Superior temporal gyrus (tissue), 1 donor: ENCODE measurements around the gene CNIH4.
"Not testable (repeated sequence)": the region's sequence is repeated elsewhere in the genome, so short reads cannot be mapped to it uniquely, and the experiment has no call there.

Experiments
- DNase-seq: peaks from one replicate; pipeline ENCODE4 v3.0.0-alpha.2; 2016; ENCODE audit errors: extremely low spot score

The CNIH4 gene

DNA sequence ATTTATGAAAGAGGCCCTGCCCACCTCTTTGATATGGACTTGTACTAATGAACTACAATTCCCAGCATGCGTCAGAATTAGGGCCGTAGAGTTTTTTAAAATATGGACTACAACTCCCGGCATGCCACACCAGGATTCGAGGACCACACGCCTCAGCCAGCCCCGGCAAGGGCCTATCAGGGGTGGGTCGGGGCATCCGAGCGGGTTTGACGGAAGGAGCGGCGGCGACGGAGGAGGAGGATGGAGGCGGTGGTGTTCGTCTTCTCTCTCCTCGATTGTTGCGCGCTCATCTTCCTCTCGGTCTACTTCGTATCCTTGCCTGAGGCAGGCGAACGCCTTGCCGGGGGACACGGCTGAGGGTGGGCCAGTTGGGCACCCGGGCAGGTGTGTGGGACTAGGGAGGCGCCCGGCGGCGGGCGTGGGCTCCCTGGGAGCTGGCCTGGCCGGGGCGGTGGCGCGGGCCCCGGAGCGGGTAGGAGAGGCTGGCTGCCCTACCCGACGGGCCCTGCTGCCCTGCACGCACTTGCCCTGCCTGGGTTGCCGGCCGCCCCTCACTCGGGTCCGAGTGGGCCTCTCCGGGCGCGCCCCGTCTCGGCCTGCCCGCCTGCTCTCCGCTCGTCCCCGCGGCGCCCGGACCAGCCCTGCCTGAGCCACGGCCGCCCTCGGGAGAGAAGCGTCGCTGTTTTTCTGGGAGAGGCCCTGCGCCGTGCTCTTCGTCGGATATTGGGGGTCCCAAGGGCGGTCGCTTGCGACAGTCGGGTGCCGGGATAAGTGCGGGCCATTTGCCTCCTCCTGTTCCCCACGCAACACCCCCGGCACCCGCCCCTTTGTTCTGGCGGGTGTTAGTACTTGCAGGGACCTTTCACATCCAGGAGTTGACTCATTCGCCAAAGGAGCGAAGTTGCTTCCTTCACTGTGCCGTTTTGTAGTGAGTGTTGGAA, at the start of gene CNIH4:
CNIH4 (plus strand) TSS at position 195 of the 941 bp plus-strand sequence; CDS start at position 241, 46 bp downstream.
- DNase-seq: peak; percentile 99

DNA sequence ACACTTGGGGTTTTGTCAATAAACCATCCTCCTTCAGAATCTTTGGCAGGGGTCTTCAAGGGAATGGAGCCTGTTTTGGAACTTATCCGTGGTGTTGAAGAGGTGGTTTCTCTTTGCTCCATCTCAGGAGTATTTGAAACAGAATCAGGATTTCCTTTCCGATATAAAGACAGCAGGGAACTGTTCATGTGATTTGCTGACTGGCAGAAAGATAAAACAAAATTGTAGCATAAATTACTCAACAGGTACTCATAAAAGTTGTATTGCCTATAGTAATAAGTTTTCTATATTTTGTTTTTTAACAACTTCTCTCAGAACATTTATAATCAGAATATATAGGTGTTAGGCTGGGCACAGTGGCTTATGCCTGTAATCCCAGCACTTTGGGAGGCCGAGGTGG, 48.6 kb upstream of the CNIH4 start:
- no peak for DNase-seq

DNA sequence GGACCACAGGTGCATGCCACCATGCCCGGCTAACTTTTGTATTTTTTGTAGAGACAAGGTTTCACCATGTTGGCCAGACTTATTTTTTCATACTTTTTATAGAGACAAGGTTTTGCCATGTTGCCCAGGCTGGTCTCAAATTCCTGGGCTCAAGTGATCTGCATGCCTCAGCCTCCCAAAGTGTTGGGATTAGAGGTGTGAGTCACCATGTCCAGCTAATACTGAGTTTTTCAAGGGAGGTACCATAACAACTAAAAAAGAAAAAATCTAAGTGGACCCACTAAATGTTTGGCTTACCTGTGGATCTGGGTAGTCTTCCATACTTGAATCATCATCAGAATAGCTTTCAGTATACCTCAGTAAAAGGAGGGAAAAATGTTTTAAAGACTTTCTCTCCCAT, 45.2 kb upstream of the CNIH4 start:
- not testable (repeated sequence) for DNase-seq

DNA sequence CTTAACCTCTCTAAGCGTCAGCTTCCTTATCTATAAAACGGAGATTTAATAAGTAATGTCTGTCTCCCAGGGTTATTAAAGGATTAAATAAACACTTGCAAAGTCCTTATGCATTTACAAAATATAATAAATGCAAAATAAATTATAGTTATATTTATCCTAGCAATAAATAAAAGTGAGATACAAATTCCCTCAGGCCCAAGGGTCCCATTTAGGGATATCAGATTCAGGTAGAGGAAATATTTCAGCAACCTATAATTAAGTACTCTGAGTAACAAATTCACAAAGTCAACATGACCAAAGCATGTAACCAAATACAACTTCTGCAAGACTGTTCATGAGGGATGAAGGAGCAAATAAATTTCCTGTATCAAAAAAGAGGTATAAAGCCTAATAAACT, 44.7 kb upstream of the CNIH4 start:
- DNase-seq: no peak

DNA sequence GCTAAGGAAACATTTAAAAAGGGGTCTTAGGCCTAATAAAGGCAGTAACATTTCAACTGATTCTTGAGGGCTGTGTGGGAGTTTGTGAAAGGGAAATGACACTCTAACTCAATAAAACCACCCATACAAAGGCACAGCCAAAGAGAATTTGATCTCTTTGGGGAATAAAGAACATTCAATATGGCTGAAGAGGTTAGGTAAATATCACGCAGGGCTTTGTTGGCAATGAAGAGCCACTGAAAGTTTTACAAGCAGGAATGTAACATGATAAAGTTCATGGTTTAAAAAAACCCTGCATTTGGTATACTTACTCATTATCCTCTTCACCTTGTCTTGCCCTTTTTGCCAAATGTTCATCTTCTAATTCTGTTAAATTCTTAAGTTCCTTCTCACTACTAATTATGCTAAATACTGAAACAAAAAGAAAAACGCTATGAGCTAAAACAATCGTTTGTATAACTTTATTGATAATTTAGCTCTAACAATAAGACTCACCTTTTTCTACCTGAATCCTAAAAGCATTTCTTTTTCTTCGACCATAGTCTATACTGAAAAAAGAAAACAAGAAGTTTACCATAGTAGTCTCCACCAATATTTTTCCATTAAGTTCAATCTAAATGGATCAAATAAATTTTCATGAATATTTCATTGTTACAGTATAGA, 39.2 kb upstream of the CNIH4 start:
- no peak for DNase-seq

DNA sequence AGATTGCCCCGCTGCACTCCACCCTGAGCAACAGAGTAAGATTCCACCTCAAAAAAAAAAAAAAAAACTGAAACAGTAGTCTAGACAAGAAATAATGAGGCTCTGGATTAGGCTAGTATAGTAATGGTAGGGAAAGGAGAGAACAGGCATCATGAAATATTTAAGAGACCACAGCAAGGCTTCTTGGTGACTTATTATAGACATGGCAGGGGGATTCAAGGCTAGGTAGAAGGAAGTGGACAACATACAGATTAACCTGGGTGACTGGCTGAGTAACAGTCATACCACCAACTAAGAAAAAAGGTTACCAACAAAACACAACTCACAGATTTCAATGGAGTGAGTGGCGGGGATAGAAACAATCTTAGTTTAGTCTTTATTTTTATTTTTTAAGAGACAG, 35.0 kb upstream of the CNIH4 start:
- no peak for DNase-seq

DNA sequence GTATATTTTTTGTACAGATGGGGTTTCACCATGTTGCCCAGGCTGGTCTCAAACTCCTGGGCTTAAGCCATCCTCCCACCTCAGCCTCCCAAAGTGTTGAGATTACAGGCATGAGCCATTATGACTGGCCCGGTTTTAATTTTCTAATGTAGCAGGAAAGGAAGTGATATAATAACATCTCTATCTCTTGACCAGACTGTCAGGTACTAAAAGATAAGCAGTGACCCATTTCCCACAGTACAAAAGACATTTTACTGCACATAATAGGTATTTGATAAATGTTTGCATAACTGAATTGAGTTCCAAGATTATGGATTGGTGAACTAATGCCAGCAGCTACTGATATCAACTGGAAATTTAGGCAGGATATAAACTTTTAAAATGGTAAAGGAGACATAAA, 30.7 kb upstream of the CNIH4 start:
- no peak for DNase-seq

DNA sequence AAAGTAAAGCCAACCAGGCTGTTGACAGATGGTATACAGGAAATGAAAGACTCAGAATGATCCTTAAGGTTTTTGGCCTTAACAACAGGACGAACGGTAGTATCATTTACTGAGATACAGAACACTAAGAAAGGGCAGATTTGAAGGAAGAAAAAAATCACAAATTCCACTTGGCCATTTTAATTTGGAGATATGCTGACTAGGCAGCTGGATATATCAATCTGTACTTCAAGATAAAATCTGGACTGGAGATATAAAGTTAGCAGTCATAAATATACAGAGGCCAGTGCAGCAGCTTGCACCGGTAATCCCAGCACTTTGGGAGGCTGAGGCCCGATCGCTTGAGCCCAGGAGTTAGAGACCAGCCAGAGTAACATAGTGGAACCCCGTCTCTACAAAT, 28.0 kb upstream of the CNIH4 start:
- no peak for DNase-seq

DNA sequence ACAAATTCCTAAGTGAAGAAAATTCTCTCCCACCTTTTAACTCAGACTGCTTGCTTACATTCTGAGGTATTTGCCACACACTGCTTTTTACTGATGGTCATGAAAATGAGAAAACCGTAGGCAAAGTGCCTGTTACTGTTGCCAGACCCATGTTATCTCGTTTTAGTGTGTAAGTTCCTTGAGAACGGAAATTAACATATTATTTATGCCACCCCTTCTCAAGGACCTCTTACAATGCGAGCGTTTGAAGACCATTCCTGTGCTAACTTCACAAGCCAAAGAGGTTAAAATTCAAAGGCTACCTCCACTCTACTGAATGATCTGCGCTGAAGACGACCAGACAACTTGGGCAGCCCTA, 27.2 kb upstream of the CNIH4 start:
- no peak for DNase-seq

DNA sequence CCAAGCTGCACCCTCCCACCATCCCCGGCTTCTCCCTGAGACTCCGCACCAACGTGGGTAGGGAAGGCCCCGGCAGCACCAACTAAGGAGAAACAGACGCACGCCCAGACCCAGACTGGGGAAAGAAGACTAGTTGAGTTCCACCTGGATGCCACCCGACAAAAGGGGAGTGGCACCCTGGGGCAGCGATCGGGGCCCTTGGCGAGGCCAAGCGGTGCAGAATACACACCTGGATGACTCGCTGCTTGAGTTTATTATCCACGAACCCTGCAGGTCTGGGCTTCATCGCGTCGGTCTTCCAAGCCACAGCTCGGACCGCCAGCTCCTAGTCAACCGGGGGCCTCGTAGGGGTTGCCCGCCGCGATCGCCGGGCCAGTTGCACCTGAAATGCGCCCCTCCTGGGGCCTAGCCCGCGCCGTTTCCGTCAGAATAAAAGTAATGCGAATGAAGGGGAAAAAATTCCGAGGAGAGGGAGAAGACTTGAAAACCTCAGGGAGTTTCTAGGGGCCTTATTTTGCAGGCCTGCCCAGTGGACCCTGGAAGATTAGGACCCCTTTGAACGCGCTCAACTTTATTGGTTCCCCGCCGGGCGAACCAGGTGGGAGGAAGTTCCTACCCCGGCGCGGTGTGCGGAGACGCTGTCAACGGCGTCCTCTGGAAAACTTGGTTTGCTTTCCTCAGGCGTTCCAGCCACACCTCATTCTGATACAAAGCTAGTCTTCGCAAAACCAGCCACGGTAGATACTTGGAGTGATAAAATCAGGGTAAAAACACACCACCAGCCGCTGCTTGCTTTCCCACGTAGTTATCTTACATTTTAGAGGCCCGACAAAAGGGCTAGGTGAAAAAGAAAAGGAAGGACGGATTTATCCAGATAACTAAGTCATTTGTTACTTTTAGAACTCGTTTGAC, 26.6 kb upstream of the CNIH4 start, which contains the start of gene NVL:
NVL (minus strand) TSS at position 331 of the 912 bp plus-strand sequence; CDS start at position 286, 45 bp downstream.
- peak; percentile 94 for DNase-seq

DNA sequence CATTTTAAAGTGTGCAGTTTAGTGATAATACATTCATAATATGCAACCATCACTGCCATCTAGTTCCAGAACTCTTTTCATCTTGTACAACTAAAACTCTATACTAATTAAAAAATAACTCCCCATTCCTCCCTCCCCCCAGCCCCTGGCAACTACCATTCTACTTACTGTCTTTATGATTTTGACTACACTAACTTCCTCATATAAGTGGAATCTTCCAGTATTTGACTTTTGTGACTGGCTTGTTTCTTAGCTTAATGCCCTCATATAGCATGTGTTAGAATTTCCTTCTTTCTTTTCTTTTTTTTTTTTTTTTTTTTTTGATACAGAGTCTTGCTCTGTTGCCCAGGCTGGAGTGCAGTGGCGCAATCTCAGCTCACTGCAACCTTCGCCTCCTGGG, 25.4 kb upstream of the CNIH4 start:
- no peak for DNase-seq

DNA sequence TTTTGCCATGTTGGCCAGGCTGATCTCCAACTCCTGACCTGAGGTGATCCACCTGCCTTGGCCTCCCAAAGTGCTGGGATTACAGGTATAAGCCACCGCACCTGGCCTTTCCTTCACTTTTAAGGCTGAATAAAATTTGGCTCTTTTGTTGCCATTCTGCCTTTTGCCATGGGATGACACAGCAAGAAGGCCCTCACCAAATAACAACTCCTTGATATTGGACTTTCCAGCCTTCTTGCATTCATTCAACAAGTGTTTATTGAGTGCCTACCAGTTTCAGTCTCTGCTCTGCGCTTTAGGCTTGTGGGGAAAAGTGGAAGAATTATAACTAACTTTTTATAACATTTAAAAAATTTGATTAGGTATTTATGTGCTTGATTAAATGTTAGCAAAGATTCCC, 24.9 kb upstream of the CNIH4 start:
- DNase-seq: no peak

DNA sequence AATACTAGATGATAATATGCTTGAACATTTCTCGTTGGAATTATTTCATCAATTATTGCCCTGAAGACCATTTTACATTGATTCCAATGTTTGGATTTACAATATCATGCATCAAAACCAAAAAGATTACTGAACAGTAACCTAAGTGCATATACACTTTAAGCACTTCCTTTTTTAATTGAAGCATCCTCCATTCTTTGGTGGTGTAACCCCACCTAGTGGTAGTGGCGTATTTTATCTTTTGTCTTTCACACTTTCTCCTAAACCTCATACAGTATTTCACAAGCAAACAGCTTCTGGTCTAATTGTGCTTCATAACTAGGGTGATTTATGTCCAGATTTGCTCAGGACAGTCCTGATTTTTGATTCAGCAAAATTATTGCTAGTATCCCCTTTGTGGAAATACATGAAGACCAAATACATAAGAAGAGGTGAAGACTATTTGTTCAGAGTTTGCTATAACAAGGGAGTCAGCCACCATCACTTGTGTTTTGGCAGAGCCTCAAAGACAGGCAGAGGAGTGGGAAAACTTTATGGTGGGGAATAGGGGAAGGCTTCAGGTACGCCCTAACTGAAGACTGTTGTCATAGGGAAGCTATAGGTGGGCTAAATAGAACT, 23.3 kb upstream of the CNIH4 start:
- DNase-seq: peak; percentile 89

DNA sequence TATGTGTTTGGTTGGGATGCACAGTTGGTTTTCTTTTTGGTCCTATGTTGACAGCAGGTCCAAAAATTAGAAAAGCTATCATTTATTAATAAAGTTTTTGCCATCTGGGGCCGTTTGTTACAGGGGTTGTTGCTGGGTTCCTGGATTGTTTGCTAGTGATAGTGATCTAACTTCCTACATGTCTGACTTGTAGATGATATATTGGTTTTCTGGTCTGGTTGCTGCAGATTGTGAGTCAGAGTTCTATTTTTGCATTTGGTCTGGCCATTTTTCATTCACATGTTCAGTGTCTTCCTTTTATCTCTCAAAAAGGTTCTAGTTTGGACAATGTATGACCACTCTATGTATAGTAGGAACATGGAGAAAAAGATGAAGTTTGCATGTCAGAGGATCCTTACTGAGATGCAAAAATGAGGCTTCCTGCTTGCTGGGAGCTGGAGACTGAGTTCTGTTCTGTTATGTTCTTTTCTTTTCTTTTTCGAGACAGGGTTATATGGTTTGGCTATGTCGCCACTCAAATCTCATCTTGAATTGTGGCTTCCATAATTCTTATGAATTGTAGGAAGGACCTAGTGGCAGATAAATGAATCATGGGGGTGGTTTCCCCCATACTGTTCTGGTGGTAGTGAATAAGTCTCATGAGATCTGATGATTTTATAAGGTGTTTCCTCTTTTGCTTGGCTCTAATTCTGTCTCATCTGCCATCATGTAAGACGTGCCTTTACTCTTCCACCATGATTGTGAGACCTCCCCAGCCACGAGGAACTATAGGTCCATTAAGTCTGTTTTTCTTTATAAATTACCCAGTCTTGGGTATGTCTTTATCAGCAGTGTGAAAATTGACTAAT, 22.5 kb upstream of the CNIH4 start:
- DNase-seq: no peak

DNA sequence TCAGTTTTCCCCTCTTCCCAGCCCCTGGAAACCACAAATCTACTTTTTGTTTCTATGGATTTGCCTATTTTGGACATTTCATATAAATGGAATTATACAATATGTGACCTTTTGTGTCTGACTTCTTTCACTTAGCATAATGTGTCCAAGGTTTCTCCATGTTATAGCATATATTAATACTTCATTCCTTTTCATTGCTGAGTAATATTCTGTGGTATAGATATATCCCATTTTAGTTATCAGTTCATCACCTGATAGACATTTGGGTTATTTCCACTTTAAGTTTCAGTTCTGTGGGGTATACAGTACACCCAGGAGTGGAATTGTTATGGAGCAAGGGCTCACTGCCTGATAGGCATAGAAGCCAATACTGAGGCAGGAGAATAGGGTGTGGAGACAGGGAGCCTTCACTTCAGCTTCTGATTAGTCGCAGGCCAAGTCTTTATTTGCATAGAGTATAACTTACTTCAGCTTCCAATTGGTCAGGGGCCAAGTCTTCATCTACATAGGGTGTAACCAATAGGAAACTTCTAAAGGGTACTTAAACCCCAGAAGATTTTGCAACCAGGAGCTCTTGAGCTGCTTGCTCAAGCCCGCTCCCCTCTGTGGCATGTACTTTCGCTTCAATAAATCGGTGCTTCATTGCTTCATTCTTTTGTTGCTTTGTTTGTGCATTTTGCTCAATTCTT, 18.4 kb upstream of the CNIH4 start:
- DNase-seq: no peak

DNA sequence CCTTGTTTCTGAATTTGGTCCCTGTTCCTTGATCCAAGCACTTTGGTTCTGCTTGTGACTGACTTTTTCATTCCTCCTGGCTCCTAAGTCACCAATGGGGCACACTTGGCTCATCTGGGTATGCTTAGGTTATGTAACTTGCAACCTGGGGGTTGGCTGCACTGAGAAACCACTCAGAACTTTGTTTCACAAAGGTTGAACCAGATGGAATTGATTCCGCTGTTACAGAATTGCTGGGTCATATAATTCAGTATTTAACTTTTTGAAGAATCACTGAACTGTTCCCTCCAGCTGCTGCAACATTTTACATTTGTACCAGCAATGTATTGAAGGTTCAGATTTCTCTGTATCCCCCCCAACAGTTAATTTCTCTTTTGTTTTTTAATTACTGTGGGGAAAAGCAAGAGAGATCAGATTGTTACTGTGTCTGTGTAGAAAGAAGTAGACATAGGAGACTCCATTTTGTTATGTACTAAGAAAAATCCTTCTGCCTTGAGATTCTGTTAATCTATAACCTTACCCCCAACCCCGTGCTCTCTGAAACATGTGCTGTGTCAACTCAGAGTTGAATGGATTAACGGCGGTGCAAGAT, 17.1 kb upstream of the CNIH4 start:
- DNase-seq: no peak

DNA sequence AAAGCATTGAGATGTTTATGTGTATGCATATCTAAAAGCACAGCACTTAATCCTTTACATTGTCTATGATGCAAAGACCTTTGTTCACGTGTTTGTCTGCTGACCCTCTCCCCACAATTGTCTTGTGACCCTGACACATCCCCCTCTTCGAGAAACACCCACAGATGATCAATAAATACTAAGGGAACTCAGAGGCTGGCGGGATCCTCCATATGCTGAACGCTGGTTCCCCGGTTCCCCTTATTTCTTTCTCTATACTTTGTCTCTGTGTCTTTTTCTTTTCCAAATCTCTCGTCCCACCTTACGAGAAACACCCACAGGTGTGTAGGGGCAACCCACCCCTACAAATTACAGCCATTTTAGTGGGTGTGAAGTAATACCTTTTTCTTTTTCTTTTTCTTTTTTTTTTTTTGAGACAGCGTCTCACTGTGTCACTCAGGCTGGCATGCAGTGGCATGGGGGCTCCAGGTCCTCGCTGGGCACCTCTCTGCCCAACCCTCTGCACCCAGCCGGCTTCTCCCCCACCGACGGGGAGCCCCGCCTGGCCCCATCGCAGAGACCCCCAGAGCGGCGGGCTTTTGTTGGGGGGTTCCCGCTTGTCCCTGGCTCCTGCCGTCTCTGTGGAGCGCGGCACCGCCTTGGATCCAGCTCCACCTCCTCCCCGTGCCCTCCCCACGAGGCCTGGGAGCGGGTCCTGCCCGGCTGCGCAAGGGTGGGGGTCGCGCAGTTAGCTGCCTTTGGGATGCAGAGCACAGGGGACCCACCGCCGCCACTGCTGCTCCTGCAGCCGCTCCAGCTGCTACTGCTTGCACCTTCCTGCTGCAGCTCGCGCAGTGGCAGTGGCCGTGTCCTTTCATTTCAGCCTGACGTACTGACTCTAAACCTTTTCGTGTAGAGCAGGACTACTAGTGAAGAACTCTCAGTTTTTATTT, 16.0 kb upstream of the CNIH4 start:
- DNase-seq: not testable (repeated sequence)

DNA sequence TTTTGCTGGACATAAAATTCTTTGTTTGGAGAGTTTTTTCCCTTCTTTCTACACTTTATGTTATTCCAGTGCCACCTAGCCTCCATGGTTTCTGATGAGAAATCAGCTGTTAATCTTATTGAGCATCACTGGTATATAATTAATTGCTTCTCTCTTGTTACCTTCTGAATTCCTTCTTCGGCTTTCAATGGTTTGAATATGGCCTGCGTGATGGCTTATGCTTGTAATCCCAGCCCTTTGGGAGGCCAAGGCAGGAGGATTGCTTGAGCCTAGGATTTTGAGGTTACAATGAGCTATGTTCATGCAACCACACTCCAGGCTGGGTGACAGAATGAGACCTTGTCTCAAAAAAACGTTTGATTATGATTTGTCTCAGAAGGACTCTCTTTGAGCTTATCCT, 13.0 kb upstream of the CNIH4 start:
- no peak for DNase-seq
